IMR-90 (cell line): Measurements from ENCODE around the gene IQUB. TPM values are rescaled to one million over a fixed set of nuclear protein-coding genes. Genes with fewer than 3 reads are reported as not detected.

Experiments
- ATAC-seq: fragments of 200-7000 bp; cut with Tn5 transposase; 2 replicates; pipeline ENCODE4 v1.9.1; 2020; ENCODE audit warnings: low read depth, mild to moderate bottlenecking, moderate library complexity
- BruUV-seq: library from RNA; stranded (reverse); fragments of 400-500 nt; replicated peaks from 2 replicates; lab custom pipeline; 2021; lab: Mats Ljungman, UMichigan
- CTCF ChIA-PET: fragments of 300-600 bp; formaldehyde crosslinking; extraction: SDS; loops from one replicate; lab custom pipeline; 2021; ENCODE audit warnings: antibody characterized with exemption; lab: Yijun Ruan, JAX
- POLR2A ChIA-PET: fragments of 300-600 bp; sonication (Branson Sonifier 250); formaldehyde crosslinking; loops from one replicate; lab custom pipeline; 2022; ENCODE audit warnings: antibody characterized with exemption; ENCODE audit not compliant: unreplicated experiment; lab: Charles Lee
- DNase-seq: peaks from one replicate; pipeline ENCODE4 v3.0.0; 2013
- H2AFZ ChIP-seq: replicated peaks from 2 replicates; pipeline ENCODE3; 2013; ENCODE audit warnings: low read length, mild to moderate bottlenecking; ENCODE audit not compliant: poor library complexity
- H2AK5ac ChIP-seq: 2 replicates; pipeline ENCODE4 v1.6.1; 2013; ENCODE audit warnings: low read depth, low read length, inconsistent platforms
- H2AK9ac ChIP-seq: replicated peaks from 2 replicates; pipeline ENCODE3; 2013; ENCODE audit warnings: mild to moderate bottlenecking, low read depth, low read length, moderate library complexity; ENCODE audit not compliant: poor library complexity
- H2BK120ac ChIP-seq: 2 replicates; pipeline ENCODE4 v1.6.1; 2013; ENCODE audit warnings: low read depth, low read length, inconsistent platforms
- H2BK15ac ChIP-seq: 3 replicates; pipeline ENCODE4 v1.6.1; 2013; ENCODE audit warnings: low read depth, low read length, inconsistent platforms
- H2BK20ac ChIP-seq: 2 replicates; pipeline ENCODE4 v1.6.1; 2013; ENCODE audit warnings: low read depth, mild to moderate bottlenecking, inconsistent platforms, low read length, moderate library complexity
- H2BK5ac ChIP-seq: 2 replicates; pipeline ENCODE4 v1.6.1; 2013; ENCODE audit warnings: mild to moderate bottlenecking, low read depth, low read length, inconsistent platforms; ENCODE audit not compliant: poor library complexity, severe bottlenecking
- H3K14ac ChIP-seq: replicated peaks from 2 replicates; pipeline ENCODE4 v1.6.1; 2013; ENCODE audit warnings: low read depth, low read length, inconsistent platforms
- H3K18ac ChIP-seq: 2 replicates; pipeline ENCODE4 v1.6.1; 2013; ENCODE audit warnings: low read depth, low read length, control low read depth
- H3K23ac ChIP-seq: 2 replicates; pipeline ENCODE4 v1.6.1; 2013; ENCODE audit warnings: low read depth, low read length, inconsistent platforms
- H3K27ac ChIP-seq: 2 replicates; pipeline ENCODE4 v1.5.1; 2013; ENCODE audit warnings: mild to moderate bottlenecking, control low read depth, low read length; ENCODE audit not compliant: insufficient read depth
- H3K27me3 ChIP-seq: 2 replicates; pipeline ENCODE4 v1.6.1; 2013; ENCODE audit warnings: low read length; ENCODE audit not compliant: control insufficient read depth, insufficient read depth
- H3K36me3 ChIP-seq: 2 replicates; pipeline ENCODE4 v1.6.1; 2013; ENCODE audit warnings: low read length, mixed read lengths; ENCODE audit not compliant: control insufficient read depth, insufficient read depth
- H3K4ac ChIP-seq: 2 replicates; pipeline ENCODE4 v1.6.1; 2013; ENCODE audit warnings: low read depth, low read length, inconsistent platforms
- H3K4me1 ChIP-seq: 2 replicates; pipeline ENCODE4 v1.6.1; 2013; ENCODE audit warnings: low read length, mixed read lengths; ENCODE audit not compliant: control insufficient read depth, insufficient read depth
- H3K4me2 ChIP-seq: 2 replicates; pipeline ENCODE4 v1.6.1; 2013; ENCODE audit warnings: low read depth, mild to moderate bottlenecking, control low read depth, low read length, moderate library complexity
- H3K4me3 ChIP-seq: 2 replicates; pipeline ENCODE4 v1.5.1; 2013; ENCODE audit warnings: low read depth, mild to moderate bottlenecking, control low read depth, low read length, moderate library complexity; ENCODE audit not compliant: insufficient read depth
- H3K56ac ChIP-seq: 2 replicates; pipeline ENCODE4 v1.6.1; 2013; ENCODE audit warnings: low read length, inconsistent platforms; ENCODE audit not compliant: insufficient read depth; ENCODE audit errors: extremely low read depth
- H3K79me1 ChIP-seq, 2 experiments: 2 replicates each; pipeline ENCODE4 v1.6.1; 2013; ENCODE audit warnings: low read length in 2 of 2, inconsistent platforms in 1 of 2, low read depth in 1 of 2
- H3K9ac ChIP-seq: 2 replicates; pipeline ENCODE4 v1.6.1; 2013; ENCODE audit warnings: low read depth, low read length, control low read depth
- H3K9me1 ChIP-seq: 2 replicates; pipeline ENCODE4 v1.6.1; 2013; ENCODE audit warnings: low read length, inconsistent platforms; ENCODE audit not compliant: insufficient read depth
- H3K9me3 ChIP-seq: 2 replicates; pipeline ENCODE4 v1.6.1; 2013; ENCODE audit warnings: low read length; ENCODE audit not compliant: control insufficient read depth, insufficient read depth
- H4K20me1 ChIP-seq: 2 replicates; pipeline ENCODE4 v1.6.1; 2013; ENCODE audit warnings: low read length, inconsistent platforms; ENCODE audit not compliant: insufficient read depth
- H4K5ac ChIP-seq: 2 replicates; pipeline ENCODE4 v1.6.1; 2013; ENCODE audit warnings: mild to moderate bottlenecking, low read depth, low read length, control low read depth
- H4K8ac ChIP-seq, 2 experiments: 2 replicates each; pipeline ENCODE4 v1.6.1; 2013; ENCODE audit warnings: low read depth in 2 of 2, low read length in 2 of 2, control low read depth in 1 of 2, inconsistent platforms in 1 of 2
- H4K91ac ChIP-seq: 2 replicates; pipeline ENCODE4 v1.6.1; 2013; ENCODE audit warnings: low read depth, low read length, inconsistent platforms; ENCODE audit not compliant: insufficient read depth
- BHLHE40 ChIP-seq: fragments of 150-350 bp; IDR thresholded peaks from 2 replicates; pipeline ENCODE4 v1.6.1; 2016; ENCODE audit warnings: mild to moderate bottlenecking, low read depth, low read length
- CEBPB ChIP-seq: IDR thresholded peaks from 2 replicates; pipeline ENCODE4 v1.6.1; 2012; ENCODE audit warnings: low read depth, low read length, improper control_type of control experiment
- FOS ChIP-seq: fragments of 150-350 bp; IDR thresholded peaks from 2 replicates; pipeline ENCODE4 v1.6.1; 2016; ENCODE audit warnings: low read depth, low read length
- MAFK ChIP-seq: IDR thresholded peaks from 2 replicates; pipeline ENCODE4 v1.6.1; 2012; ENCODE audit warnings: low read depth, low read length, improper control_type of control experiment
- MAZ ChIP-seq: IDR thresholded peaks from 2 replicates; pipeline ENCODE4 v1.6.1; 2012; ENCODE audit warnings: low read depth, mild to moderate bottlenecking, low read length, improper control_type of control experiment, moderate library complexity, borderline replicate concordance
- MXI1 ChIP-seq: IDR thresholded peaks from 2 replicates; pipeline ENCODE4 v1.6.1; 2012; ENCODE audit warnings: low read depth, mild to moderate bottlenecking, low read length, moderate library complexity, borderline replicate concordance
- NFE2L2 ChIP-seq: fragments of 150-350 bp; IDR thresholded peaks from 2 replicates; pipeline ENCODE4 v1.6.1; 2016; ENCODE audit warnings: low read depth, mild to moderate bottlenecking, low read length
- POLR2A ChIP-seq: IDR thresholded peaks from 2 replicates; pipeline ENCODE4 v1.6.1; 2012; ENCODE audit warnings: mild to moderate bottlenecking, low read depth, low read length
- RAD21 ChIP-seq: IDR thresholded peaks from 2 replicates; pipeline ENCODE4 v1.6.1; 2012; ENCODE audit warnings: low read length, improper control_type of control experiment
- SMC3 ChIP-seq: fragments of 150-350 bp; IDR thresholded peaks from 2 replicates; pipeline ENCODE4 v1.6.1; 2016; ENCODE audit warnings: low read depth, mild to moderate bottlenecking, antibody characterized with exemption, low read length, moderate library complexity
- WGBS, 2 experiments: methylation state at CpG; one replicate each; pipeline versions ENCODE4 v1.1.5 to v1.1.7; 2013; ENCODE audit warnings: missing lambda C conversion rate in 2 of 2; ENCODE audit not compliant: insufficient read length in 1 of 2; ENCODE audit errors: extremely low coverage in 2 of 2; 5-methylcytosine and 5-hydroxymethylcytosine counted together
- dilution Hi-C: fragments of 300-500 bp; cut with HindIII; formaldehyde crosslinking; loops from one replicate; pipeline ENCODE4 v1.14.3; 2018; ENCODE audit warnings: low sequenced_read_pairs; ENCODE audit not compliant: unreplicated experiment
- in situ Hi-C: fragments of 300-500 bp; cut with MboI; formaldehyde crosslinking; loops from 3 replicates; pipeline ENCODE4 v1.14.3; 2019; ENCODE audit warnings: low sequenced_read_pairs, inconsistent platforms, mixed read lengths
- intact Hi-C: fragments of 100-400 bp; cut with micrococcal nuclease; formaldehyde crosslinking; loops from 2 replicates; pipeline ENCODE4 v1.10.0; 2022
- polyA plus RNA-seq, 3 experiments: library from polyadenylated mRNA; depleted of rRNA; stranded (reverse); fragments of >200 nt; gene quantifications; 2 replicates each; pipeline ENCODE4 v1.2.3, GENCODE V29; 2012; ENCODE audit warnings: low replicate concordance in 1 of 3
- total RNA-seq: library from RNA; depleted of rRNA; stranded (reverse); fragments of >200 nt; gene quantifications from 2 replicates; pipeline ENCODE4 v1.2.3, GENCODE V29; 2012
- TF ChIP-seq, protein P1 (sequence below): fragments of 150-350 bp; IDR thresholded peaks from 2 replicates; pipeline ENCODE4 v1.6.1; 2017; ENCODE audit warnings: mild to moderate bottlenecking, antibody characterized with exemption, low read length, low read depth
- TF ChIP-seq, protein P2 (sequence below): fragments of 150-350 bp; IDR thresholded peaks from 2 replicates; pipeline ENCODE4 v1.6.1; 2016; ENCODE audit warnings: low read depth, mild to moderate bottlenecking, low read length, moderate library complexity, borderline replicate concordance

IQUB gene
- total and polyA plus RNA-seq, 2 of the 4 experiments (the other 2 are of a cell fraction), result 0.05 to 0.18 TPM

DNA sequence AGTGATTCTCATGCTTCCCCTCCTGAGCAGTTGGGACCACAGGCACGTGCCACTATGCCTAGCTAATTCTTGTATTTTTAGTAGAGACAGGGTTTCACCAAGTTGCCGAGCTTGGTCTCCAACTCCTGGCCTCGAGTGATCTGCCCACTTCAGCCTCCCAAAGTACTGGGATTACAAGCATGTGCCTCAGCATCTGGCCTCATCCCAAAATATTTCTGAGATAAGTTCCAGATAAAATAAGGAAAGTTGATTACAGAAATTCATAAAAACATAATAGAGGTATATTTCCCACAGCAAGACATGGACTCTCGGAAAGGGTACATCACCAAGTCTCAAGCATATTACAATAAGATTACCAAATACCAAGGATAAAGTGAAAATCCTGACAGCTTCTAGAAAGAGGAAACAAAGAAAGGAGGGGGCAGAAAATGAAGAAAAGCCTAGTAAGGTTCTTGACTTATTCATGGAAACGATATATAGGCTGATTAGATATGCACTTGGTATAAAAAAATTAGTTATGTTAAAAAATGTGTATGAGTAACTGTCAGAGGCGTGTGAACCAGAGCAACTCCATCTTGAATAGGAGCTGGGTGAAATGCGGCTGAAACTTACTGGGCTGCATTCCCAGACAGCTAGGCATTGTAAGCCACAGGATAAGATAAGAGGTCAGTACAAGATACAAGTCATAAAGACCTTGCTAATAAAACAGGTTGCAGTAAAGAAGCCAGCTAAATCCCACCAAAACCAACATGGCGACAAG lies 35.0 kb downstream of the IQUB start:
- dilution Hi-C loops, result no loop called here
- no peak for TF ChIP-seq MXI1
- TF ChIP-seq FOS, result no peak
- TF ChIP-seq CEBPB, result no peak
- no peak for TF ChIP-seq SMC3
- no peak for TF ChIP-seq POLR2A
- TF ChIP-seq MAFK, result no peak
- TF ChIP-seq MAZ, result no peak
- no peak for TF ChIP-seq RAD21
- no peak for TF ChIP-seq NFE2L2
- TF ChIP-seq, protein P1, sequence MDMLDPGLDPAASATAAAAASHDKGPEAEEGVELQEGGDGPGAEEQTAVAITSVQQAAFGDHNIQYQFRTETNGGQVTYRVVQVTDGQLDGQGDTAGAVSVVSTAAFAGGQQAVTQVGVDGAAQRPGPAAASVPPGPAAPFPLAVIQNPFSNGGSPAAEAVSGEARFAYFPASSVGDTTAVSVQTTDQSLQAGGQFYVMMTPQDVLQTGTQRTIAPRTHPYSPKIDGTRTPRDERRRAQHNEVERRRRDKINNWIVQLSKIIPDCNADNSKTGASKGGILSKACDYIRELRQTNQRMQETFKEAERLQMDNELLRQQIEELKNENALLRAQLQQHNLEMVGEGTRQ, result no peak
- no peak for TF ChIP-seq BHLHE40
- TF ChIP-seq, protein P2, sequence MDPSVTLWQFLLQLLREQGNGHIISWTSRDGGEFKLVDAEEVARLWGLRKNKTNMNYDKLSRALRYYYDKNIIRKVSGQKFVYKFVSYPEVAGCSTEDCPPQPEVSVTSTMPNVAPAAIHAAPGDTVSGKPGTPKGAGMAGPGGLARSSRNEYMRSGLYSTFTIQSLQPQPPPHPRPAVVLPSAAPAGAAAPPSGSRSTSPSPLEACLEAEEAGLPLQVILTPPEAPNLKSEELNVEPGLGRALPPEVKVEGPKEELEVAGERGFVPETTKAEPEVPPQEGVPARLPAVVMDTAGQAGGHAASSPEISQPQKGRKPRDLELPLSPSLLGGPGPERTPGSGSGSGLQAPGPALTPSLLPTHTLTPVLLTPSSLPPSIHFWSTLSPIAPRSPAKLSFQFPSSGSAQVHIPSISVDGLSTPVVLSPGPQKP, result no peak
- POLR2A ChIA-PET, result no interaction called here
- H3K9me3 ChIP-seq, result no peaks in the 10 kb centered on the region
- CTCF ChIA-PET, result no interaction called here
- H3K4me3 ChIP-seq, result no peak overlapping the region
- no peak overlapping the region for H4K8ac ChIP-seq
- H2AK5ac ChIP-seq, result no peak overlapping the region
- H2BK120ac ChIP-seq, result no peak overlapping the region
- H3K18ac ChIP-seq, result no peak overlapping the region
- no TSS peak for BruUV-seq
- ATAC-seq (no peak), DNase-seq (no peak)
- H3K27ac ChIP-seq, result no peak overlapping the region
- H3K4me1 ChIP-seq, result no peaks in the 10 kb centered on the region
- H3K27me3 ChIP-seq, result no peaks in the 10 kb centered on the region
- H3K9ac ChIP-seq, result no peak overlapping the region
- H4K20me1 ChIP-seq, result no peaks in the 10 kb centered on the region
- H4K91ac ChIP-seq, result no peak overlapping the region
- no peaks in the 10 kb centered on the region for H3K79me1 ChIP-seq
- H2AK9ac ChIP-seq, result no peak overlapping the region
- no peak overlapping the region for H3K4ac ChIP-seq
- H4K5ac ChIP-seq, result no peak overlapping the region
- H3K56ac ChIP-seq, result no peak overlapping the region
- H2BK15ac ChIP-seq, result no peak overlapping the region
- H3K9me1 ChIP-seq, result no peaks in the 10 kb centered on the region
- intact Hi-C loops, result loop anchor here (10.0 kb wide), 1 partner anchor 135 kb away; no protein-coding TSS in a partner anchor
- no peak overlapping the region for H2BK20ac ChIP-seq
- H3K36me3 ChIP-seq, result no peaks in the 10 kb centered on the region
- no peak overlapping the region for H3K4me2 ChIP-seq
- H3K23ac ChIP-seq, result no peak overlapping the region
- H2AFZ ChIP-seq, result no peak overlapping the region
- no CpG with 5 or more reads among the region's 8 CpGs for WGBS, 2 experiments
- no peak overlapping the region for H3K14ac ChIP-seq
- H2BK5ac ChIP-seq, result no peak overlapping the region
- in situ Hi-C loops, result no loop called here
